Non-pigmented ciliary epithelial cell (primary cell): ENCODE measurements around the gene DCP1A.
"Not testable (repeated sequence)": the region's sequence is repeated elsewhere in the genome, so short reads cannot be mapped to it uniquely, and the experiment has no call there.

ENCODE experiments used
- DNase-seq: peaks from one replicate; pipeline ENCODE4 v3.0.0-alpha.2; 2010; ENCODE audit warnings: low read depth

Gene DCP1A

GRCh38 chr3:53328746-53329145 is 18.6 kb downstream of the DCP1A start:
- DNase-seq, result no peak

- not testable (repeated sequence) for DNase-seq
These were observed 19.4 kb downstream of the DCP1A start for GRCh38 chr3:53327986-53328385.

GRCh38 chr3:53324105-53324504 is 23.2 kb downstream of the DCP1A start:
- DNase-seq, result no peak

- no peak for DNase-seq
These were observed 26.6 kb downstream of the DCP1A start for GRCh38 chr3:53320697-53321096.

GRCh38 chr3:53318522-53318921 is 28.8 kb downstream of the DCP1A start:
- peak; percentile 55 for DNase-seq

GRCh38 chr3:53312832-53313231 is 34.5 kb downstream of the DCP1A start:
- DNase-seq, result no peak

GRCh38 chr3:53311882-53312281 is 35.5 kb downstream of the DCP1A start:
- no peak for DNase-seq

GRCh38 chr3:53303957-53304356 is 43.4 kb downstream of the DCP1A start:
- DNase-seq, result no peak

- DNase-seq, result no peak
These were observed 43.8 kb downstream of the DCP1A start for GRCh38 chr3:53303549-53303948.

- no peak for DNase-seq
These were observed 46.5 kb downstream of the DCP1A start for GRCh38 chr3:53300826-53301225.

- not testable (repeated sequence) for DNase-seq
These were observed 47.7 kb downstream of the DCP1A start for GRCh38 chr3:53299611-53300023.

- no peak for DNase-seq
These were observed 51.9 kb downstream of the DCP1A start for GRCh38 chr3:53295410-53295809.

GRCh38 chr3:53293867-53294266 is 53.5 kb downstream of the DCP1A start:
- DNase-seq, result no peak

- DNase-seq, result no peak
These were observed 59.1 kb downstream of the DCP1A start for GRCh38 chr3:53288214-53288613.

- no peak for DNase-seq
These were observed 60.2 kb downstream of the DCP1A start for GRCh38 chr3:53287131-53287629.

GRCh38 chr3:53286727-53287126 is 60.6 kb downstream of the DCP1A start:
- DNase-seq, result no peak

GRCh38 chr3:53282581-53282980 is 64.8 kb downstream of the DCP1A start:
- DNase-seq, result no peak

- no peak for DNase-seq
These were observed 68.7 kb downstream of the DCP1A start for GRCh38 chr3:53278667-53279066.

- no peak for DNase-seq
These were observed 72.3 kb downstream of the DCP1A start for GRCh38 chr3:53274938-53275605.

- DNase-seq, result no peak
These were observed 74.1 kb downstream of the DCP1A start for GRCh38 chr3:53273146-53273670.

GRCh38 chr3:53269888-53270880 is 77.2 kb downstream of the DCP1A start:
- DNase-seq, result peak; percentile 81

GRCh38 chr3:53269193-53269592 is 78.2 kb downstream of the DCP1A start:
- not testable (repeated sequence) for DNase-seq

- no peak for DNase-seq
These were observed 79.6 kb downstream of the DCP1A start for GRCh38 chr3:53267766-53268165.
